Erythroblast (primary cell): ENCODE results near the gene LRRC3B.

Source experiments
- GATA1 ChIP-seq: IDR thresholded peaks from 2 replicates; pipeline ENCODE4 v1.6.1; 2011; ENCODE audit warnings: low read depth, mild to moderate bottlenecking, control low read depth, low read length, moderate library complexity
- POLR2A ChIP-seq: IDR thresholded peaks from 2 replicates; pipeline ENCODE4 v1.6.1; 2011; ENCODE audit warnings: mild to moderate bottlenecking, low read length

GRCh38 chr3:26713091-26713490 lies 90.5 kb downstream of the LRRC3B start:
- no peak for TF ChIP-seq POLR2A
- no peak for TF ChIP-seq GATA1
